Neural progenitor cell (in vitro differentiated cells): ENCODE results near the gene LPCAT2.

ENCODE experiments used
- CTCF ChIP-seq: fragments of 200-600 bp; sonication (generic); IDR thresholded peaks from 2 replicates; pipeline ENCODE4 v1.5.1; 2017; ENCODE audit warnings: antibody characterized with exemption, mild to moderate bottlenecking
- EZH2 ChIP-seq: fragments of 200-600 bp; sonication (generic); IDR thresholded peaks from 2 replicates; pipeline ENCODE4 v1.6.1; 2017; ENCODE audit warnings: antibody characterized with exemption, mild to moderate bottlenecking, moderate library complexity
- EZH2phosphoT487 ChIP-seq: fragments of 200-600 bp; sonication (generic); IDR thresholded peaks from 2 replicates; pipeline ENCODE4 v1.6.1; 2017; ENCODE audit warnings: antibody characterized with exemption

GRCh38 chr16:55566432-55567175 is 57.7 kb downstream of the LPCAT2 start, which contains the start of gene CAPNS2:
- no peak for TF ChIP-seq CTCF
- no peak for TF ChIP-seq EZH2
- TF ChIP-seq EZH2phosphoT487: no peak
